ENCODE measurements around the gene MYH15. TPM values are rescaled to one million over a fixed set of nuclear protein-coding genes. Genes with fewer than 3 reads are reported as not detected.

Gene MYH15
- total RNA-seq, 6 experiments from 2014 or later = 0.19 to 0.59 (median 0.31) TPM

GRCh38 chr3:108437439-108437838, 73.0 kb downstream of the MYH15 start:
- H3K9me3 Mint-ChIP-seq = peaks cover 10% of the 10 kb centered on the region
- H3K4me3 Mint-ChIP-seq = no peak overlapping the region
- no peak overlapping the region for H3K27ac Mint-ChIP-seq
- peaks cover 18% of the 10 kb centered on the region for H3K4me1 Mint-ChIP-seq (ENCODE audit: low read depth)
- no peak for DNase-seq
- TF ChIP-seq CTCF (IDR thresholded peaks at IDR 0.05) = no peak
- no peaks in the 10 kb centered on the region for H3K27me3 Mint-ChIP-seq (ENCODE audit: insufficient read depth)
- H3K36me3 Mint-ChIP-seq (ENCODE audit: low read depth) = no peaks in the 10 kb centered on the region

- Mint-ChIP-seq H3K4me3 (no peak overlapping the region), H3K27ac (no peak overlapping the region), H3K9me3 (peaks cover 15% of the 10 kb centered on the region), H3K36me3 (ENCODE audit: low read depth) (no peaks in the 10 kb centered on the region), H3K27me3 (ENCODE audit: insufficient read depth) (no peaks in the 10 kb centered on the region; the same call in 1 of the 2 replicates), H3K4me1 (ENCODE audit: low read depth) (peaks cover 6% of the 10 kb centered on the region)
- TF ChIP-seq CTCF (IDR thresholded peaks at IDR 0.05) = no peak
- no peak for DNase-seq
Measured at GRCh38 chr3:108433928-108434327, 76.5 kb downstream of the MYH15 start.

- no peak overlapping the region for H3K27ac Mint-ChIP-seq
- peaks cover 14% of the 10 kb centered on the region for H3K4me1 Mint-ChIP-seq (ENCODE audit: low read depth)
- H3K4me3 Mint-ChIP-seq = no peak overlapping the region
- DNase-seq = no peak
- peaks cover 15% of the 10 kb centered on the region for H3K9me3 Mint-ChIP-seq
- H3K36me3 Mint-ChIP-seq (ENCODE audit: low read depth) = no peaks in the 10 kb centered on the region
- TF ChIP-seq CTCF (IDR thresholded peaks at IDR 0.05) = no peak
- peaks cover 2% of the 10 kb centered on the region for H3K27me3 Mint-ChIP-seq (ENCODE audit: insufficient read depth)
Measured at GRCh38 chr3:108432431-108432830, 78.0 kb downstream of the MYH15 start.

GRCh38 chr3:108430540-108430939, 79.9 kb downstream of the MYH15 start:
- no peak for TF ChIP-seq CTCF (IDR thresholded peaks at IDR 0.05)
- H3K27me3 Mint-ChIP-seq (ENCODE audit: insufficient read depth) = peaks cover 2% of the 10 kb centered on the region
- peaks cover 15% of the 10 kb centered on the region for H3K9me3 Mint-ChIP-seq
- no peaks in the 10 kb centered on the region for H3K36me3 Mint-ChIP-seq (ENCODE audit: low read depth)
- no peak overlapping the region for H3K4me3 Mint-ChIP-seq
- DNase-seq = no peak
- no peak overlapping the region for H3K27ac Mint-ChIP-seq
- H3K4me1 Mint-ChIP-seq (ENCODE audit: low read depth) = peaks cover 14% of the 10 kb centered on the region

- H3K27ac Mint-ChIP-seq = no peak overlapping the region
- DNase-seq = no peak
- H3K9me3 Mint-ChIP-seq = peaks cover 13% of the 10 kb centered on the region
- H3K4me1 Mint-ChIP-seq (ENCODE audit: low read depth) = peaks cover 14% of the 10 kb centered on the region
- no peak for TF ChIP-seq CTCF (IDR thresholded peaks at IDR 0.05)
- peaks cover 2% of the 10 kb centered on the region for H3K27me3 Mint-ChIP-seq (ENCODE audit: insufficient read depth)
- no peaks in the 10 kb centered on the region for H3K36me3 Mint-ChIP-seq (ENCODE audit: low read depth)
- H3K4me3 Mint-ChIP-seq = peak overlapping the region; percentile 11; the same call in 1 of the 2 replicates
Measured at GRCh38 chr3:108428586-108428985, 81.8 kb downstream of the MYH15 start.

GRCh38 chr3:108420926-108421325, 89.5 kb downstream of the MYH15 start:
- H3K9me3 Mint-ChIP-seq = no peaks in the 10 kb centered on the region
- peaks cover 47% of the 10 kb centered on the region for H3K4me1 Mint-ChIP-seq (ENCODE audit: low read depth)
- peak overlapping the region; percentile 65 for H3K27ac Mint-ChIP-seq
- no peak for TF ChIP-seq CTCF (IDR thresholded peaks at IDR 0.05)
- no peaks in the 10 kb centered on the region for H3K36me3 Mint-ChIP-seq (ENCODE audit: low read depth)
- no peaks in the 10 kb centered on the region for H3K27me3 Mint-ChIP-seq (ENCODE audit: insufficient read depth)
- H3K4me3 Mint-ChIP-seq = no peak overlapping the region; the same call in 1 of the 2 replicates
- peak; percentile 91 for DNase-seq

Measured in HFFc6 (cell line).